Tibial nerve (tissue), 4 donors: ENCODE data around the gene RANBP17. TPM values are rescaled to one million over a fixed set of nuclear protein-coding genes. Genes with fewer than 3 reads are reported as not detected.
A peak's percentile ranks its signal among the peaks of the same experiment; 100 is the strongest.

Source experiments
- DNase-seq, 2 donors: peaks; one replicate each; pipeline ENCODE4 v3.0.0-alpha.2; 2019; ENCODE audit warnings: low spot score in 2 of 2
- H3K27ac ChIP-seq, 4 donors: fragments of 200-600 bp; sonication (generic) in 3 of 4; one replicate each; pipeline ENCODE4 v1.5.1; 2017 to 2019; ENCODE audit warnings: mild to moderate bottlenecking in 1 of 4
- H3K27me3 ChIP-seq, 2 donors: fragments of 200-600 bp; sonication (generic) in 1 of 2; one replicate each; pipeline versions ENCODE4 v1.5.1 to v1.6.0; 2017 to 2019
- H3K36me3 ChIP-seq, 3 donors: fragments of 200-600 bp; sonication (generic); one replicate each; pipeline ENCODE4 v1.5.1; 2018 to 2019
- H3K4me1 ChIP-seq, 4 donors: fragments of 200-600 bp; sonication (generic) in 3 of 4; one replicate each; pipeline ENCODE4 v1.5.1; 2017 to 2019
- H3K4me3 ChIP-seq, 4 donors: fragments of 200-600 bp; sonication (generic) in 3 of 4; one replicate each; pipeline ENCODE4 v1.5.1; 2017 to 2019; ENCODE audit warnings: mild to moderate bottlenecking in 1 of 4, moderate library complexity in 1 of 4
- H3K9me3 ChIP-seq, 4 donors: fragments of 200-600 bp; sonication (generic) in 3 of 4; one replicate each; pipeline ENCODE4 v1.5.1; 2017 to 2019
- CTCF ChIP-seq, 5 experiments: fragments of 200-600 bp in 3 of 5; fragments of 450-650 bp in 2 of 5; sonication (generic) in 3 of 5; IDR thresholded peaks; one replicate each; pipeline ENCODE4 v1.5.1; 2016 to 2019; ENCODE audit warnings: antibody characterized with exemption in 5 of 5, mild to moderate bottlenecking in 3 of 5, moderate library complexity in 2 of 5
- EP300 ChIP-seq, 2 donors: sonication (generic); formaldehyde crosslinking; IDR thresholded peaks; one replicate each; pipeline ENCODE4 v1.6.1; 2017; ENCODE audit warnings: antibody characterized with exemption in 2 of 2, mild to moderate bottlenecking in 1 of 2
- POLR2A ChIP-seq, 2 donors: fragments of 450-650 bp; IDR thresholded peaks; one replicate each; pipeline ENCODE4 v1.6.1; 2017; ENCODE audit warnings: antibody characterized with exemption in 2 of 2, mild to moderate bottlenecking in 2 of 2, moderate library complexity in 2 of 2
- WGBS, 2 donors: methylation state at CpG; one replicate each; pipeline ENCODE4 v1.1.5; 2018; 5-methylcytosine and 5-hydroxymethylcytosine counted together
- total RNA-seq, 4 donors: library from RNA; depleted of rRNA; stranded (reverse); fragments of >200 nt; gene quantifications; one replicate each; pipeline ENCODE4 v1.1.0, GENCODE V29; 2016

Gene RANBP17
- total RNA-seq, 4 donors from 2014 or later, result 10.8 to 34.5 (median 17.6) TPM

- H3K27me3 ChIP-seq, result no peaks in the 10 kb centered on the region
- no peaks in the 10 kb centered on the region for H3K4me1 ChIP-seq
- no peaks in the 10 kb centered on the region for H3K36me3 ChIP-seq
- DNase-seq, result no peak
- H3K4me3 ChIP-seq, result no peak overlapping the region
- WGBS, 2 donors, result 87 to 92% methylated on average over 2 of the region's 2 CpGs
- H3K9me3 ChIP-seq, result peaks cover 0 to 12% (median 0%) of the 10 kb centered on the region in 4 donors
- TF ChIP-seq EP300 (IDR thresholded peaks at IDR 0.05) (no peak), POLR2A (IDR thresholded peaks at IDR 0.05) (no peak), CTCF (IDR thresholded peaks at IDR 0.05) (no peak)
- H3K27ac ChIP-seq, result no peak overlapping the region
Measured at GRCh38 chr5:171116719-171117118, 254.9 kb downstream of the RANBP17 start.

GRCh38 chr5:171120986-171121622, 259.3 kb downstream of the RANBP17 start:
- Histone ChIP-seq H3K4me3 (no peak overlapping the region), H3K36me3 (no peaks in the 10 kb centered on the region), H3K4me1 (no peaks in the 10 kb centered on the region), H3K9me3 (peaks cover 0 to 17% (median 0%) of the 10 kb centered on the region in 4 donors), H3K27me3 (no peaks in the 10 kb centered on the region), H3K27ac (no peak overlapping the region)
- DNase-seq, result no peak
- WGBS, 2 donors, result 86 to 92% methylated on average over 15 of the region's 15 CpGs
- no peak for TF ChIP-seq POLR2A (IDR thresholded peaks at IDR 0.05)
- no peak for TF ChIP-seq CTCF (IDR thresholded peaks at IDR 0.05)
- no peak for TF ChIP-seq EP300 (IDR thresholded peaks at IDR 0.05)

GRCh38 chr5:171121638-171122037, 259.8 kb downstream of the RANBP17 start:
- 93 to 95% methylated on average over 3 of the region's 3 CpGs for WGBS, 2 donors
- Histone ChIP-seq H3K27ac (no peak overlapping the region), H3K4me1 (no peaks in the 10 kb centered on the region), H3K4me3 (no peak overlapping the region), H3K9me3 (peaks cover 0 to 17% (median 0%) of the 10 kb centered on the region in 4 donors), H3K27me3 (no peaks in the 10 kb centered on the region), H3K36me3 (no peaks in the 10 kb centered on the region)
- DNase-seq, result no peak
- TF ChIP-seq POLR2A (IDR thresholded peaks at IDR 0.05) (no peak), CTCF (IDR thresholded peaks at IDR 0.05) (no peak), EP300 (IDR thresholded peaks at IDR 0.05) (no peak)

GRCh38 chr5:171122372-171122771, 260.6 kb downstream of the RANBP17 start:
- H3K36me3 ChIP-seq, result no peaks in the 10 kb centered on the region
- H3K9me3 ChIP-seq, result peaks cover 0 to 17% (median 0%) of the 10 kb centered on the region in 4 donors
- peak in 1 of 2 donors; percentile 9 for DNase-seq
- 72 to 78% methylated on average over 2 of the region's 2 CpGs for WGBS, 2 donors
- TF ChIP-seq POLR2A (IDR thresholded peaks at IDR 0.05) (no peak), EP300 (IDR thresholded peaks at IDR 0.05) (no peak), CTCF (IDR thresholded peaks at IDR 0.05) (no peak)
- no peaks in the 10 kb centered on the region for H3K27me3 ChIP-seq
- H3K27ac ChIP-seq, result no peak overlapping the region
- H3K4me3 ChIP-seq, result no peak overlapping the region
- no peaks in the 10 kb centered on the region for H3K4me1 ChIP-seq

DNA sequence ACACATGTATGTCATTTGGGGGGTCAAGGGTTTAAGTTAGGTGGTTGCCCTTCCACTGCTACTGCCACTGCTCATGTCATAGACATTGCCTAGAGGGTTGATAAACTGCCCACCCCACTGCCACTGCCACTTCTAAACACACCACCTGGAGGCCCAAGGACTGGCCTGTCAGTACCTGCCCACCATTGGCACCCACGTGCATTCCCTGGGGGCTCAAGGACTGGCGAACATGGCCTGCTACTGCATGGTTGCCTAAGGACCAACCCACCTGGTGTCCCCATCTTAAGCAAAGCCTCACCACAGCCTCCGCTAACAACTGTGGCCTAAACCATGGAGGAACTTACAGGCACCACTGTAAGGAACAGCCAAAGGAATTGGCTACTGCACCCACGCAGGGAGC, 261.6 kb downstream of the RANBP17 start:
- WGBS, 2 donors, result 98 to 100% methylated on average over 3 to 4 of the region's 4 CpGs
- Histone ChIP-seq H3K4me3 (no peak overlapping the region), H3K27ac (no peak overlapping the region), H3K4me1 (no peaks in the 10 kb centered on the region), H3K9me3 (peaks cover 0 to 17% (median 0%) of the 10 kb centered on the region in 4 donors), H3K27me3 (no peaks in the 10 kb centered on the region), H3K36me3 (no peaks in the 10 kb centered on the region)
- no peak for DNase-seq
- TF ChIP-seq EP300 (IDR thresholded peaks at IDR 0.05), result no peak
- no peak for TF ChIP-seq POLR2A (IDR thresholded peaks at IDR 0.05)
- TF ChIP-seq CTCF (IDR thresholded peaks at IDR 0.05), result no peak
